IMR-90 (cell line): Measurements from ENCODE around the gene SMPDL3A. TPM values are rescaled to one million over a fixed set of nuclear protein-coding genes. Genes with fewer than 3 reads are reported as not detected.

Experiments
- ATAC-seq: fragments of 200-7000 bp; cut with Tn5 transposase; 2 replicates; pipeline ENCODE4 v1.9.1; 2020; ENCODE audit warnings: low read depth, mild to moderate bottlenecking, moderate library complexity
- BruUV-seq: library from RNA; stranded (reverse); fragments of 400-500 nt; replicated peaks from 2 replicates; lab custom pipeline; 2021; lab: Mats Ljungman, UMichigan
- CTCF ChIA-PET: fragments of 300-600 bp; formaldehyde crosslinking; extraction: SDS; loops from one replicate; lab custom pipeline; 2021; ENCODE audit warnings: antibody characterized with exemption; lab: Yijun Ruan, JAX
- POLR2A ChIA-PET: fragments of 300-600 bp; sonication (Branson Sonifier 250); formaldehyde crosslinking; loops from one replicate; lab custom pipeline; 2022; ENCODE audit warnings: antibody characterized with exemption; ENCODE audit not compliant: unreplicated experiment; lab: Charles Lee
- DNase-seq: peaks from one replicate; pipeline ENCODE4 v3.0.0; 2013
- H2AFZ ChIP-seq: replicated peaks from 2 replicates; pipeline ENCODE3; 2013; ENCODE audit warnings: low read length, mild to moderate bottlenecking; ENCODE audit not compliant: poor library complexity
- H2AK5ac ChIP-seq: 2 replicates; pipeline ENCODE4 v1.6.1; 2013; ENCODE audit warnings: low read depth, low read length, inconsistent platforms
- H2AK9ac ChIP-seq: replicated peaks from 2 replicates; pipeline ENCODE3; 2013; ENCODE audit warnings: mild to moderate bottlenecking, low read depth, low read length, moderate library complexity; ENCODE audit not compliant: poor library complexity
- H2BK120ac ChIP-seq: 2 replicates; pipeline ENCODE4 v1.6.1; 2013; ENCODE audit warnings: low read depth, low read length, inconsistent platforms
- H2BK15ac ChIP-seq: 3 replicates; pipeline ENCODE4 v1.6.1; 2013; ENCODE audit warnings: low read depth, low read length, inconsistent platforms
- H2BK20ac ChIP-seq: 2 replicates; pipeline ENCODE4 v1.6.1; 2013; ENCODE audit warnings: low read depth, mild to moderate bottlenecking, inconsistent platforms, low read length, moderate library complexity
- H2BK5ac ChIP-seq: 2 replicates; pipeline ENCODE4 v1.6.1; 2013; ENCODE audit warnings: mild to moderate bottlenecking, low read depth, low read length, inconsistent platforms; ENCODE audit not compliant: poor library complexity, severe bottlenecking
- H3K14ac ChIP-seq: replicated peaks from 2 replicates; pipeline ENCODE4 v1.6.1; 2013; ENCODE audit warnings: low read depth, low read length, inconsistent platforms
- H3K18ac ChIP-seq: 2 replicates; pipeline ENCODE4 v1.6.1; 2013; ENCODE audit warnings: low read depth, low read length, control low read depth
- H3K23ac ChIP-seq: 2 replicates; pipeline ENCODE4 v1.6.1; 2013; ENCODE audit warnings: low read depth, low read length, inconsistent platforms
- H3K27ac ChIP-seq: 2 replicates; pipeline ENCODE4 v1.5.1; 2013; ENCODE audit warnings: mild to moderate bottlenecking, control low read depth, low read length; ENCODE audit not compliant: insufficient read depth
- H3K27me3 ChIP-seq: 2 replicates; pipeline ENCODE4 v1.6.1; 2013; ENCODE audit warnings: low read length; ENCODE audit not compliant: control insufficient read depth, insufficient read depth
- H3K36me3 ChIP-seq: 2 replicates; pipeline ENCODE4 v1.6.1; 2013; ENCODE audit warnings: low read length, mixed read lengths; ENCODE audit not compliant: control insufficient read depth, insufficient read depth
- H3K4ac ChIP-seq: 2 replicates; pipeline ENCODE4 v1.6.1; 2013; ENCODE audit warnings: low read depth, low read length, inconsistent platforms
- H3K4me1 ChIP-seq: 2 replicates; pipeline ENCODE4 v1.6.1; 2013; ENCODE audit warnings: low read length, mixed read lengths; ENCODE audit not compliant: control insufficient read depth, insufficient read depth
- H3K4me2 ChIP-seq: 2 replicates; pipeline ENCODE4 v1.6.1; 2013; ENCODE audit warnings: low read depth, mild to moderate bottlenecking, control low read depth, low read length, moderate library complexity
- H3K4me3 ChIP-seq: 2 replicates; pipeline ENCODE4 v1.5.1; 2013; ENCODE audit warnings: low read depth, mild to moderate bottlenecking, control low read depth, low read length, moderate library complexity; ENCODE audit not compliant: insufficient read depth
- H3K56ac ChIP-seq: 2 replicates; pipeline ENCODE4 v1.6.1; 2013; ENCODE audit warnings: low read length, inconsistent platforms; ENCODE audit not compliant: insufficient read depth; ENCODE audit errors: extremely low read depth
- H3K79me1 ChIP-seq, 2 experiments: 2 replicates each; pipeline ENCODE4 v1.6.1; 2013; ENCODE audit warnings: low read length in 2 of 2, inconsistent platforms in 1 of 2, low read depth in 1 of 2
- H3K9ac ChIP-seq: 2 replicates; pipeline ENCODE4 v1.6.1; 2013; ENCODE audit warnings: low read depth, low read length, control low read depth
- H3K9me1 ChIP-seq: 2 replicates; pipeline ENCODE4 v1.6.1; 2013; ENCODE audit warnings: low read length, inconsistent platforms; ENCODE audit not compliant: insufficient read depth
- H3K9me3 ChIP-seq: 2 replicates; pipeline ENCODE4 v1.6.1; 2013; ENCODE audit warnings: low read length; ENCODE audit not compliant: control insufficient read depth, insufficient read depth
- H4K20me1 ChIP-seq: 2 replicates; pipeline ENCODE4 v1.6.1; 2013; ENCODE audit warnings: low read length, inconsistent platforms; ENCODE audit not compliant: insufficient read depth
- H4K5ac ChIP-seq: 2 replicates; pipeline ENCODE4 v1.6.1; 2013; ENCODE audit warnings: mild to moderate bottlenecking, low read depth, low read length, control low read depth
- H4K8ac ChIP-seq, 2 experiments: 2 replicates each; pipeline ENCODE4 v1.6.1; 2013; ENCODE audit warnings: low read depth in 2 of 2, low read length in 2 of 2, control low read depth in 1 of 2, inconsistent platforms in 1 of 2
- H4K91ac ChIP-seq: 2 replicates; pipeline ENCODE4 v1.6.1; 2013; ENCODE audit warnings: low read depth, low read length, inconsistent platforms; ENCODE audit not compliant: insufficient read depth
- CEBPB ChIP-seq: IDR thresholded peaks from 2 replicates; pipeline ENCODE4 v1.6.1; 2012; ENCODE audit warnings: low read depth, low read length, improper control_type of control experiment
- FOS ChIP-seq: fragments of 150-350 bp; IDR thresholded peaks from 2 replicates; pipeline ENCODE4 v1.6.1; 2016; ENCODE audit warnings: low read depth, low read length
- POLR2A ChIP-seq: IDR thresholded peaks from 2 replicates; pipeline ENCODE4 v1.6.1; 2012; ENCODE audit warnings: mild to moderate bottlenecking, low read depth, low read length
- RCOR1 ChIP-seq: IDR thresholded peaks from 2 replicates; pipeline ENCODE4 v1.6.1; 2012; ENCODE audit warnings: mild to moderate bottlenecking, low read length, improper control_type of control experiment; ENCODE audit not compliant: insufficient replicate concordance
- SMC3 ChIP-seq: fragments of 150-350 bp; IDR thresholded peaks from 2 replicates; pipeline ENCODE4 v1.6.1; 2016; ENCODE audit warnings: low read depth, mild to moderate bottlenecking, antibody characterized with exemption, low read length, moderate library complexity
- WGBS, 2 experiments: methylation state at CpG; one replicate each; pipeline versions ENCODE4 v1.1.5 to v1.1.7; 2013; ENCODE audit warnings: missing lambda C conversion rate in 2 of 2; ENCODE audit not compliant: insufficient read length in 1 of 2; ENCODE audit errors: extremely low coverage in 2 of 2; 5-methylcytosine and 5-hydroxymethylcytosine counted together
- dilution Hi-C: fragments of 300-500 bp; cut with HindIII; formaldehyde crosslinking; loops from one replicate; pipeline ENCODE4 v1.14.3; 2018; ENCODE audit warnings: low sequenced_read_pairs; ENCODE audit not compliant: unreplicated experiment
- in situ Hi-C: fragments of 300-500 bp; cut with MboI; formaldehyde crosslinking; loops from 3 replicates; pipeline ENCODE4 v1.14.3; 2019; ENCODE audit warnings: low sequenced_read_pairs, inconsistent platforms, mixed read lengths
- intact Hi-C: fragments of 100-400 bp; cut with micrococcal nuclease; formaldehyde crosslinking; loops from 2 replicates; pipeline ENCODE4 v1.10.0; 2022
- polyA plus RNA-seq, 3 experiments: library from polyadenylated mRNA; depleted of rRNA; stranded (reverse); fragments of >200 nt; gene quantifications; 2 replicates each; pipeline ENCODE4 v1.2.3, GENCODE V29; 2012; ENCODE audit warnings: low replicate concordance in 1 of 3
- total RNA-seq: library from RNA; depleted of rRNA; stranded (reverse); fragments of >200 nt; gene quantifications from 2 replicates; pipeline ENCODE4 v1.2.3, GENCODE V29; 2012
- TF ChIP-seq, protein P1 (sequence below): conservative IDR thresholded peaks from 2 replicates; pipeline ENCODE4 v1.5.1; 2012; ENCODE audit warnings: mild to moderate bottlenecking, low read depth, low read length, improper control_type of control experiment
- TF ChIP-seq, protein P2 (sequence below): fragments of 150-350 bp; IDR thresholded peaks from 2 replicates; pipeline ENCODE4 v1.6.1; 2016; ENCODE audit warnings: low read depth, mild to moderate bottlenecking, low read length, moderate library complexity, borderline replicate concordance

SMPDL3A gene
- total and polyA plus RNA-seq, 2 of the 4 experiments (the other 2 are of a cell fraction), result 9.9 to 14.2 TPM

DNA sequence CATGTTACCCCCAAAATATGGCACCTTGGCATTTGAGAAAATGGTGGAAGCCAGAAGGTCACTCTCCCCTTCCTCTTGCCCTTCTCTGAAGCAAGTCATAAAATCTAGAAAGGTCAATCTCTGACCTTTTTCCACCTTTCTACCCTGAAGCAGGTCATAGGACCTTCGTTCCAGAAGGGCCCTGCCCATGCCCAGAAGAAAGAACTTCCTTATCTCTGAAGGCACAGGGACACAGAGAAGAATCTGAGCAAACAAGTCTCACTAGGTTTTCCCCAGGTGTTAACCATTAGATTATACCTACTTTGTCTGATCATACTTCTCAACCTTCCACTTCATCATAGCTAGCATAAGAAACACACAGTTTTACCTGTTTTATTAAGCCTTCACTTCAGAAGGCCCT is 42.5 kb downstream of the SMPDL3A start:
- H4K91ac ChIP-seq, result no peak overlapping the region
- H3K14ac ChIP-seq, result no peak overlapping the region
- H3K4me3 ChIP-seq, result no peak overlapping the region
- in situ Hi-C loops, result loop anchor here (10.0 kb wide), 1 partner anchor 337 kb away; no protein-coding TSS in a partner anchor
- no peak overlapping the region for H2AFZ ChIP-seq
- CTCF ChIA-PET, result no interaction called here
- 33% methylated on average over 1 of the region's 1 CpG; no CpG with 5 or more reads in 1 of the 2 experiments for WGBS, 2 experiments
- H3K36me3 ChIP-seq, result no peaks in the 10 kb centered on the region
- H3K9me1 ChIP-seq, result no peaks in the 10 kb centered on the region
- peaks cover 2% of the 10 kb centered on the region; the same call in 1 of the 2 replicates for H3K4me1 ChIP-seq
- H3K9ac ChIP-seq, result no peak overlapping the region
- no peak overlapping the region for H2BK5ac ChIP-seq
- no peak overlapping the region for H2AK5ac ChIP-seq
- no peak overlapping the region for H4K8ac ChIP-seq
- no peak for TF ChIP-seq FOS
- TF ChIP-seq, protein P1, sequence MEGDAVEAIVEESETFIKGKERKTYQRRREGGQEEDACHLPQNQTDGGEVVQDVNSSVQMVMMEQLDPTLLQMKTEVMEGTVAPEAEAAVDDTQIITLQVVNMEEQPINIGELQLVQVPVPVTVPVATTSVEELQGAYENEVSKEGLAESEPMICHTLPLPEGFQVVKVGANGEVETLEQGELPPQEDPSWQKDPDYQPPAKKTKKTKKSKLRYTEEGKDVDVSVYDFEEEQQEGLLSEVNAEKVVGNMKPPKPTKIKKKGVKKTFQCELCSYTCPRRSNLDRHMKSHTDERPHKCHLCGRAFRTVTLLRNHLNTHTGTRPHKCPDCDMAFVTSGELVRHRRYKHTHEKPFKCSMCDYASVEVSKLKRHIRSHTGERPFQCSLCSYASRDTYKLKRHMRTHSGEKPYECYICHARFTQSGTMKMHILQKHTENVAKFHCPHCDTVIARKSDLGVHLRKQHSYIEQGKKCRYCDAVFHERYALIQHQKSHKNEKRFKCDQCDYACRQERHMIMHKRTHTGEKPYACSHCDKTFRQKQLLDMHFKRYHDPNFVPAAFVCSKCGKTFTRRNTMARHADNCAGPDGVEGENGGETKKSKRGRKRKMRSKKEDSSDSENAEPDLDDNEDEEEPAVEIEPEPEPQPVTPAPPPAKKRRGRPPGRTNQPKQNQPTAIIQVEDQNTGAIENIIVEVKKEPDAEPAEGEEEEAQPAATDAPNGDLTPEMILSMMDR, result no peak
- no peak for TF ChIP-seq SMC3
- TF ChIP-seq RCOR1, result no peak
- TF ChIP-seq, protein P2, sequence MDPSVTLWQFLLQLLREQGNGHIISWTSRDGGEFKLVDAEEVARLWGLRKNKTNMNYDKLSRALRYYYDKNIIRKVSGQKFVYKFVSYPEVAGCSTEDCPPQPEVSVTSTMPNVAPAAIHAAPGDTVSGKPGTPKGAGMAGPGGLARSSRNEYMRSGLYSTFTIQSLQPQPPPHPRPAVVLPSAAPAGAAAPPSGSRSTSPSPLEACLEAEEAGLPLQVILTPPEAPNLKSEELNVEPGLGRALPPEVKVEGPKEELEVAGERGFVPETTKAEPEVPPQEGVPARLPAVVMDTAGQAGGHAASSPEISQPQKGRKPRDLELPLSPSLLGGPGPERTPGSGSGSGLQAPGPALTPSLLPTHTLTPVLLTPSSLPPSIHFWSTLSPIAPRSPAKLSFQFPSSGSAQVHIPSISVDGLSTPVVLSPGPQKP, result no peak
- TF ChIP-seq CEBPB, result no peak
- no peak for TF ChIP-seq POLR2A
- dilution Hi-C loops, result no loop called here
- H2BK15ac ChIP-seq, result no peak overlapping the region
- H2BK120ac ChIP-seq, result no peak overlapping the region
- DNase-seq (no peak), ATAC-seq (no peak)
- H3K27me3 ChIP-seq, result peaks cover 6% of the 10 kb centered on the region
- no peak overlapping the region for H3K56ac ChIP-seq
- no peak overlapping the region for H2AK9ac ChIP-seq
- intact Hi-C loops, result no loop called here
- H3K27ac ChIP-seq, result no peak overlapping the region
- H3K4me2 ChIP-seq, result no peak overlapping the region
- no peak overlapping the region; the same call in 1 of the 2 replicates for H3K18ac ChIP-seq
- no peak overlapping the region for H4K5ac ChIP-seq
- H3K79me1 ChIP-seq, result no peaks in the 10 kb centered on the region
- no TSS peak for BruUV-seq
- no peak overlapping the region for H2BK20ac ChIP-seq
- H4K20me1 ChIP-seq, result no peaks in the 10 kb centered on the region
- H3K9me3 ChIP-seq, result no peaks in the 10 kb centered on the region
- no peak overlapping the region for H3K23ac ChIP-seq
- POLR2A ChIA-PET, result no interaction called here
- H3K4ac ChIP-seq, result no peak overlapping the region
